Peyer's patch (tissue), 4 donors: ENCODE data around the gene PDE2A.

ENCODE experiments used
- POLR2A ChIP-seq, 2 donors: fragments of 450-650 bp; IDR thresholded peaks; one replicate each; pipeline ENCODE4 v1.5.1; 2017; ENCODE audit warnings: antibody characterized with exemption in 2 of 2, mild to moderate bottlenecking in 2 of 2, moderate library complexity in 2 of 2
- TF ChIP-seq, protein P1 (sequence below), 6 experiments: fragments of 450-650 bp in 4 of 6; fragments of 200-600 bp in 2 of 6; sonication (generic) in 1 of 6; IDR thresholded peaks; one replicate each; pipeline ENCODE4 v1.5.1; 2017 to 2019; ENCODE audit warnings: antibody characterized with exemption in 6 of 6, mild to moderate bottlenecking in 3 of 6, moderate library complexity in 1 of 6

DNA sequence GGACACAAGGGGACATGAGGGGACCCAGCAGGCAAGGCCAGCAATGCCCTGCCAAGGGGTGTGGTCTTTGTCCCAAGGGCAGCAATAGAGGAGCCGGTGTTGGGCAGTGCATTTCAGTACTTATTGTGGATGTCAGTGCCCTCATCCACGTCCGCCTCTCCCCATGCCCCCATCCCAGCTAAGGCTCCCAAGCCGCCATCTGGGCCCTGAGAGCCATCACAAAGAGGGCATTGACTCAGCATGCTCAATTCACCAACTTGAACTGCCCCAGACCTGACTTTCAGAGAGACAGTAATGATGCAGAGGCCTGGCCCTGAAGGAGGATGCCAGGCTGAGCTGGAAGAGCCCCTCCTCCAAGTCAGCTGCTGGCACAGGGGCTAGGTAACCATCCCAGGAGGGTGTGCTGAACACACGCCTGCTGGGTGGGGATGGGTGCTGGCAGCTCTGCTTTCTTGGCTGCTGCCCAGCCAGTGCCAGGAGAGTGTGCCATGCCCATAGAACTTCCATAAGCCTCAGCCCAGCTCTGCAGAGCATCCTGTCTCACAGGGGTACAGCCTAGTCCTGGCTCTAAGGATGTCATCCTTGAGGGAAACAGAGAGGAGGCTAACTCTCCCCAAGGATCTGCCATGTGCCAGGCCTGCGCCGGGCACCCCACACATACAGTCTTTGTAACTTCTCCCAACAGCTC, 46.5 kb downstream of the PDE2A start:
- TF ChIP-seq, protein P1, sequence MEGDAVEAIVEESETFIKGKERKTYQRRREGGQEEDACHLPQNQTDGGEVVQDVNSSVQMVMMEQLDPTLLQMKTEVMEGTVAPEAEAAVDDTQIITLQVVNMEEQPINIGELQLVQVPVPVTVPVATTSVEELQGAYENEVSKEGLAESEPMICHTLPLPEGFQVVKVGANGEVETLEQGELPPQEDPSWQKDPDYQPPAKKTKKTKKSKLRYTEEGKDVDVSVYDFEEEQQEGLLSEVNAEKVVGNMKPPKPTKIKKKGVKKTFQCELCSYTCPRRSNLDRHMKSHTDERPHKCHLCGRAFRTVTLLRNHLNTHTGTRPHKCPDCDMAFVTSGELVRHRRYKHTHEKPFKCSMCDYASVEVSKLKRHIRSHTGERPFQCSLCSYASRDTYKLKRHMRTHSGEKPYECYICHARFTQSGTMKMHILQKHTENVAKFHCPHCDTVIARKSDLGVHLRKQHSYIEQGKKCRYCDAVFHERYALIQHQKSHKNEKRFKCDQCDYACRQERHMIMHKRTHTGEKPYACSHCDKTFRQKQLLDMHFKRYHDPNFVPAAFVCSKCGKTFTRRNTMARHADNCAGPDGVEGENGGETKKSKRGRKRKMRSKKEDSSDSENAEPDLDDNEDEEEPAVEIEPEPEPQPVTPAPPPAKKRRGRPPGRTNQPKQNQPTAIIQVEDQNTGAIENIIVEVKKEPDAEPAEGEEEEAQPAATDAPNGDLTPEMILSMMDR (IDR thresholded peaks at IDR 0.05) = no peak
- TF ChIP-seq POLR2A (IDR thresholded peaks at IDR 0.05) = no peak
